Karpas-422 (cell line): ENCODE data around the gene AKAP13. TPM values are rescaled to one million over a fixed set of nuclear protein-coding genes. Genes with fewer than 3 reads are reported as not detected.

Experiments
- DNase-seq: peaks from one replicate; pipeline ENCODE4 v3.0.0-alpha.2; 2015
- H2AFZ ChIP-seq: fragments of 200-600 bp; sonication (generic); 2 replicates; pipeline ENCODE4 v1.6.1; 2014; ENCODE audit warnings: antibody characterized with exemption, low read length, mixed read lengths
- H3K27ac ChIP-seq: fragments of 200-600 bp; sonication (generic); 2 replicates; pipeline ENCODE4 v1.5.1; 2014; ENCODE audit warnings: mild to moderate bottlenecking, low read length, moderate library complexity
- H3K27me3 ChIP-seq: fragments of 200-600 bp; sonication (generic); 2 replicates; pipeline ENCODE4 v1.6.1; 2014; ENCODE audit warnings: low read length, mixed read lengths
- H3K36me3 ChIP-seq: fragments of 200-600 bp; sonication (generic); 2 replicates; pipeline ENCODE4 v1.6.1; 2014; ENCODE audit warnings: low read length, mixed read lengths; ENCODE audit not compliant: insufficient read depth
- H3K4me1 ChIP-seq: fragments of 200-600 bp; sonication (generic); 2 replicates; pipeline ENCODE4 v1.6.1; 2014; ENCODE audit warnings: mild to moderate bottlenecking, low read length, mixed read lengths
- H3K4me2 ChIP-seq: fragments of 200-600 bp; sonication (generic); 2 replicates; pipeline ENCODE4 v1.6.1; 2014; ENCODE audit warnings: low read length, low read depth, mild to moderate bottlenecking; ENCODE audit not compliant: poor library complexity, severe bottlenecking
- H3K4me3 ChIP-seq: fragments of 200-600 bp; sonication (generic); 2 replicates; pipeline ENCODE4 v1.5.1; 2014; ENCODE audit warnings: mild to moderate bottlenecking, antibody characterized with exemption, low read length, mixed read lengths
- H3K79me2 ChIP-seq: fragments of 200-600 bp; sonication (generic); 2 replicates; pipeline ENCODE4 v1.6.1; 2014; ENCODE audit warnings: mild to moderate bottlenecking, low read length, mixed read lengths
- H3K9ac ChIP-seq: fragments of 200-600 bp; sonication (generic); 2 replicates; pipeline ENCODE4 v1.6.0; 2014; ENCODE audit warnings: low read length
- H3K9me2 ChIP-seq: fragments of 200-600 bp; sonication (generic), shearing (Covaris generic); replicated peaks from 2 replicates; pipeline ENCODE4 v1.6.0; 2014; ENCODE audit warnings: mild to moderate bottlenecking, low read length, moderate library complexity; ENCODE audit not compliant: insufficient read depth
- H3K9me3 ChIP-seq: fragments of 300-700, 200-600 bp; sonication (generic); 2 replicates; pipeline ENCODE4 v1.6.1; 2014; ENCODE audit warnings: low read length, mixed read lengths
- H4K20me1 ChIP-seq: fragments of 200-600 bp; sonication (generic); 2 replicates; pipeline ENCODE4 v1.6.1; 2014; ENCODE audit warnings: mild to moderate bottlenecking, antibody characterized with exemption, low read length, low read depth; ENCODE audit not compliant: insufficient read depth
- total RNA-seq: library from RNA; depleted of rRNA; stranded (reverse); fragments of >200 nt; shearing (Covaris generic); gene quantifications from 2 replicates; pipeline ENCODE4 v1.2.3, GENCODE V29; 2014; ENCODE audit warnings: low replicate concordance

The AKAP13 gene
- total RNA-seq, 1 experiment from 2014 or later: 166 TPM

- H4K20me1 ChIP-seq: no peaks in the 10 kb centered on the region
- H3K36me3 ChIP-seq: peaks cover 7% of the 10 kb centered on the region; the same call in 1 of the 2 replicates
These were observed 259.5 kb downstream of the AKAP13 start for GRCh38 chr15:85639752-85640381.

GRCh38 chr15:85642065-85642692 lies 261.8 kb downstream of the AKAP13 start:
- peaks cover 36% of the 10 kb centered on the region for H3K79me2 ChIP-seq
- H3K27ac ChIP-seq: no peak overlapping the region
- H3K27me3 ChIP-seq: no peaks in the 10 kb centered on the region
- H4K20me1 ChIP-seq: no peaks in the 10 kb centered on the region
- DNase-seq: no peak
- H3K36me3 ChIP-seq: peaks cover 11% of the 10 kb centered on the region; the same call in 1 of the 2 replicates
- H2AFZ ChIP-seq: no peak overlapping the region
- H3K9me2 ChIP-seq: no peaks in the 10 kb centered on the region
- H3K4me3 ChIP-seq: no peak overlapping the region
- no peak overlapping the region for H3K4me2 ChIP-seq
- H3K9me3 ChIP-seq: no peaks in the 10 kb centered on the region
- peaks cover 36% of the 10 kb centered on the region for H3K4me1 ChIP-seq
- H3K9ac ChIP-seq: no peak overlapping the region

More at GRCh38 chr15:85639752-85640381, 259.5 kb downstream of the AKAP13 start:
- H3K9ac ChIP-seq: peak overlapping the region; percentile 16; the same call in 1 of the 2 replicates
- H3K4me3 ChIP-seq: 0 out of 2 replicates have a peak overlapping the region, but pooled peaks have one; percentile 24
- peak; percentile 64 for DNase-seq
- no peaks in the 10 kb centered on the region for H3K27me3 ChIP-seq
- H3K4me1 ChIP-seq: peaks cover 28% of the 10 kb centered on the region
- no peak overlapping the region for H2AFZ ChIP-seq
- peak overlapping the region; percentile 52 for H3K27ac ChIP-seq
- H3K9me3 ChIP-seq: no peaks in the 10 kb centered on the region
- peak overlapping the region; percentile 47 for H3K4me2 ChIP-seq
- H3K79me2 ChIP-seq: peaks cover 55% of the 10 kb centered on the region
- no peaks in the 10 kb centered on the region for H3K9me2 ChIP-seq

- H3K9me2 ChIP-seq: no peaks in the 10 kb centered on the region
- no peak overlapping the region for H3K4me2 ChIP-seq
- no peak for DNase-seq
- H3K4me3 ChIP-seq: no peak overlapping the region
- no peaks in the 10 kb centered on the region for H3K9me3 ChIP-seq
- no peak overlapping the region for H2AFZ ChIP-seq
- no peaks in the 10 kb centered on the region for H4K20me1 ChIP-seq
- no peak overlapping the region for H3K27ac ChIP-seq
- no peak overlapping the region for H3K9ac ChIP-seq
- peaks cover 11% of the 10 kb centered on the region; the same call in 1 of the 2 replicates for H3K36me3 ChIP-seq
- H3K4me1 ChIP-seq: peaks cover 36% of the 10 kb centered on the region
- peaks cover 32% of the 10 kb centered on the region for H3K79me2 ChIP-seq
- no peaks in the 10 kb centered on the region for H3K27me3 ChIP-seq
These were observed 262.3 kb downstream of the AKAP13 start for GRCh38 chr15:85642693-85643066.

DNA sequence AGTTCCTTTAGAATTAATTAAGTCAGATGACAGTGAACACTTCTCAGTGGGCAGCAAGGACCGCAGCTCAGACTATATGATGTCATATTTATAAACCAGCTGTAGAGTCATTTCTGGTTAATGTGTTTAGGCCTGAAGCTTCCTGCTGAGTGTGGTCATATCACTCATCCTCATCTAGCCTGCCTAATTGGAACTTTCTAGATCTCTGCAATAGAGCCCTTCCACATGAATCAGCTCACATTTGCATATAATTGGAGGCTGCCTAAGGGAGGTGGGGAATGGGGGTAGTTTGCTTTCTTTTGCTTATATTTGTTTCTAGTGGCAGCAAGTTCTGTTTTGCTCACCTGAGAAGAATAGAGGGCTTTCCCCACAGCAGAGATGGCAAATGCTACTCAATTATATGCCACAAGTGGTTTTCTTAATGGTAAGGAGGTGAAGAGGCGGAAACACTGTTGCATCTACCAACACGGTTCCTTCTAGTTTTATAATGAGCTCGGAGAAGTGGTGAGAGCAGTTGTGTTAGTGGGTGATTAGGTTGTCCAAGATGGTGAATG lies 266.2 kb downstream of the AKAP13 start:
- no peak overlapping the region for H2AFZ ChIP-seq
- H3K4me3 ChIP-seq: no peak overlapping the region
- no peak overlapping the region for H3K27ac ChIP-seq
- H3K36me3 ChIP-seq: 0 out of 2 replicates have a peak, but pooled peaks cover 8% of the 10 kb centered on the region
- no peaks in the 10 kb centered on the region for H3K27me3 ChIP-seq
- no peaks in the 10 kb centered on the region for H3K9me3 ChIP-seq
- H3K9me2 ChIP-seq: no peaks in the 10 kb centered on the region
- no peaks in the 10 kb centered on the region for H4K20me1 ChIP-seq
- H3K9ac ChIP-seq: no peak overlapping the region
- no peak for DNase-seq
- peaks cover 14% of the 10 kb centered on the region for H3K4me1 ChIP-seq
- no peak overlapping the region for H3K4me2 ChIP-seq
- peaks cover 23% of the 10 kb centered on the region for H3K79me2 ChIP-seq

DNA sequence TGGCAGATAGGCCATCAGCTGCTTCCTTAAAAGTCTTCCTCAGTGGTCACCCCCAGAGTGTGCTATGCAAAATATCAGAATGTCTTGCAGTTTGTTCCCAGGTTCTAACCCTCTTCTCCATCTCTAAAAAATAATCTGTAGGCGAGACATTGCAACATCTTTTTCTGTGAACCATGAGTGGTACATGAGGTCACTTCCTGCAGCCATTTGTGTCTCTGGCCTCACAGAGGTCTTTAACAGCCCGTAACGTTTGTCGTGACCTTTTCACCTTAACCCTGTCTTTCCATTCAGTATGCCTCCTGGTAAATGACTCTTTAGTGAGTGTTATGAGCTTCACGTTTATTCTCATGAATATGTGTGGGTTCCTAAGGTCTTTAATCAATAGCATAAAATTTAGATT lies 269.0 kb downstream of the AKAP13 start:
- Histone ChIP-seq H3K27me3 (no peaks in the 10 kb centered on the region), H3K4me1 (peaks cover 14% of the 10 kb centered on the region), H3K9me2 (no peaks in the 10 kb centered on the region), H3K4me3 (no peak overlapping the region), H3K79me2 (peaks cover 8% of the 10 kb centered on the region; the same call in 1 of the 2 replicates), H3K4me2 (no peak overlapping the region), H2AFZ (no peak overlapping the region), H3K36me3 (0 out of 2 replicates have a peak, but pooled peaks cover 5% of the 10 kb centered on the region), H3K9ac (no peak overlapping the region), H4K20me1 (no peaks in the 10 kb centered on the region), H3K9me3 (no peaks in the 10 kb centered on the region), H3K27ac (no peak overlapping the region)
- DNase-seq: no peak

DNA sequence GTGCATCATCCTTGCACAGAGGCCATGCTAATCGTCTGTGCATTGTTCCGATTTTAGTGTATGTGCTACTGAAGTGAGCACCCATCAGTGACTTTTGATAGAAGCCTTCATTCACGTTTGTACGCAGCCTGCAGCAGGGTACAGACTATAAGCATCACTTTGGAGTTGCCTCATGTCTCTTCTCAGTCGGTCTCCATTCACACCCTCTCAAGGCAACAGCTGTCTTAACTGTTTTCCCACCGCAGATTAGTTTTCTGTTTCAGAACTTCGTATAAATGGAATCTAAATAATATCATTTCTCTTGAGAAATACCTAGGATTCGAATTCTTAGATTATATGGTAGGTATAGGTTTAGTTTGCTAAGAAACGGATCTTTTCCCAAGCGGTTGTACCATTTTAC lies 271.1 kb downstream of the AKAP13 start:
- Histone ChIP-seq H3K36me3 (no peaks in the 10 kb centered on the region), H3K9me3 (no peaks in the 10 kb centered on the region)

GRCh38 chr15:85652457-85652856 lies 272.1 kb downstream of the AKAP13 start:
- H3K9ac ChIP-seq: no peak overlapping the region

More for the DNA sequence above, 271.1 kb downstream of the AKAP13 start:
- Histone ChIP-seq H3K4me3 (no peak overlapping the region), H3K9ac (no peak overlapping the region), H3K27ac (no peak overlapping the region), H3K4me1 (0 out of 2 replicates have a peak, but pooled peaks cover 3% of the 10 kb centered on the region), H3K4me2 (no peak overlapping the region), H3K27me3 (no peaks in the 10 kb centered on the region), H2AFZ (no peak overlapping the region), H3K9me2 (no peaks in the 10 kb centered on the region), H4K20me1 (no peaks in the 10 kb centered on the region), H3K79me2 (peaks cover 8% of the 10 kb centered on the region; the same call in 1 of the 2 replicates)
- DNase-seq: no peak

DNA sequence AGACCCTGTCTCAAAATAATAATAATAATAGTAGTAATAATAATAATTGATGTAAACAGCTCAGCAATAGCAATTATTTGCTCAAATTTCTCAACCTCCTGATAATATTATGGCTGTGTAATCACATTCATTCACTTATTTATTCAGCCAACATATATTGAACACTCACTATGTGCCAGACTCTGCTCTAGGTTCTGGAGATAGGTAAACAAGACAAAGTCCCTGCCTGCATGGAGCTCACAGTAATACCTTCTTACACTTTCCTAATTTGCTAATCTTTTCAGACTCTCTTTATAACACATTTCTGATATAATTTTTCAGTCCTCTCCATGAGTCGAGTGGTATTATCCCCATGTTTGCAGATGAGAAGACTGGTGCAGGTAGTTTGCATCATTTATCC lies 276.7 kb downstream of the AKAP13 start:
- Histone ChIP-seq H3K27me3 (no peaks in the 10 kb centered on the region), H3K4me2 (no peak overlapping the region), H3K4me3 (no peak overlapping the region), H3K9ac (no peak overlapping the region), H4K20me1 (no peaks in the 10 kb centered on the region), H3K79me2 (0 out of 2 replicates have a peak, but pooled peaks cover 2% of the 10 kb centered on the region), H3K9me3 (no peaks in the 10 kb centered on the region), H3K9me2 (no peaks in the 10 kb centered on the region), H3K4me1 (no peaks in the 10 kb centered on the region), H3K27ac (no peak overlapping the region), H2AFZ (no peak overlapping the region), H3K36me3 (peaks cover 4% of the 10 kb centered on the region; the same call in 1 of the 2 replicates)
- DNase-seq: no peak

More at GRCh38 chr15:85652457-85652856, 272.1 kb downstream of the AKAP13 start:
- H4K20me1 ChIP-seq: no peaks in the 10 kb centered on the region
- H3K36me3 ChIP-seq: no peaks in the 10 kb centered on the region; the same call in 1 of the 2 replicates
- no peak overlapping the region for H3K27ac ChIP-seq
- DNase-seq: no peak
- H3K4me1 ChIP-seq: 0 out of 2 replicates have a peak, but pooled peaks cover 3% of the 10 kb centered on the region
- H3K27me3 ChIP-seq: no peaks in the 10 kb centered on the region
- H3K4me3 ChIP-seq: no peak overlapping the region
- no peaks in the 10 kb centered on the region for H3K9me2 ChIP-seq
- no peak overlapping the region for H3K4me2 ChIP-seq
- H3K9me3 ChIP-seq: no peaks in the 10 kb centered on the region
- no peak overlapping the region for H2AFZ ChIP-seq
- peaks cover 8% of the 10 kb centered on the region; the same call in 1 of the 2 replicates for H3K79me2 ChIP-seq
